Measurements from ENCODE around the gene HEBP2.

DNA sequence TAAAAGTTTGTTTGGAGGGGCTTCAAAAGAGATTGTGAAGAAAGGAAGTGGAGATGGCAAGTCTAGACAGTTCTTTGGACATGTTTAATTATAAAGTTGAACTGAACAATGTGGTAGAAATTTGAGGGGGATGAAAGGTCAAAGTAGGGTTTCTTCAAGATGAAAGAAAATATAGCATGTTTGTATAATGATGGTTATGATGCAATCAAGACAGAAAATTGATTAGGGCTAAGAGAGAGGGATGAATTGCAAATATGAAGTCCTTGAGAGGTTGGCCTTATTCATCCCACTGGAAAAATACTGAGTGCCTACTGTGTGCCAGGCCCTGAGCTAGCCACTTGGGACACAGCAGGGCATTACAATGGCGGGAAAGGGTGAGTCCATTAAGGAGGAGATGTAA is 57.6 kb downstream of the HEBP2 start:
- no peak for TF ChIP-seq POLR2AphosphoS5 (IDR thresholded peaks at IDR 0.05)
- TF ChIP-seq CTCF (IDR thresholded peaks at IDR 0.05), result no peak
- TF ChIP-seq POLR2A (IDR thresholded peaks at IDR 0.05), result no peak

Measured in sigmoid colon (tissue), 4 donors.